ENCODE results near the gene TNP1. TPM values are rescaled to one million over a fixed set of nuclear protein-coding genes. Genes with fewer than 3 reads are reported as not detected.

Gene TNP1
- total RNA-seq, 1 donor from 2014 or later, result not detected

Other genes starting within 250 kb of the TNP1 start
- 82.7 TPM for gene IGFBP2, start 226.6 kb downstream of the TNP1 start, total RNA-seq
- 1,041 TPM for gene IGFBP5, start 164.5 kb downstream of the TNP1 start, total RNA-seq